Keratinocyte (primary cell): ENCODE results near the gene IL31RA. TPM values are rescaled to one million over a fixed set of nuclear protein-coding genes. Genes with fewer than 3 reads are reported as not detected.

Source experiments
- DNase-seq: peaks from one replicate; pipeline ENCODE4 v3.0.0-alpha.2; 2011; ENCODE audit warnings: low read depth, missing footprints, low spot score
- FAIRE-seq: peaks from 2 replicates; lab custom pipeline; 2011; peaks lifted over from hg19 to GRCh38; lab: Jason Lieb, UNC
- H2AFZ ChIP-seq: 2 replicates; pipeline ENCODE4 v1.6.0; 2012; ENCODE audit warnings: low read length, control low read depth, inconsistent platforms; ENCODE audit not compliant: control insufficient read depth
- H3K27ac ChIP-seq: 2 replicates; pipeline ENCODE4 v1.5.1; 2011; ENCODE audit warnings: low read length; ENCODE audit not compliant: control insufficient read depth, insufficient read depth
- H3K27me3 ChIP-seq: 3 replicates; pipeline ENCODE4 v1.6.0; 2011; ENCODE audit warnings: low read length; ENCODE audit not compliant: control insufficient read depth, insufficient read depth; ENCODE audit errors: extremely low read depth
- H3K36me3 ChIP-seq, 2 experiments: 2 replicates in 1 of 2; 3 replicates in 1 of 2; pipeline ENCODE4 v1.5.1; 2011; ENCODE audit warnings: low read length in 2 of 2, mild to moderate bottlenecking in 1 of 2; ENCODE audit not compliant: control insufficient read depth in 2 of 2, insufficient read depth in 2 of 2; ENCODE audit errors: extremely low read depth in 1 of 2
- H3K4me1 ChIP-seq: 3 replicates; pipeline ENCODE4 v1.5.1; 2011; ENCODE audit warnings: low read length; ENCODE audit not compliant: control insufficient read depth, insufficient read depth; ENCODE audit errors: extremely low read depth
- H3K4me2 ChIP-seq: 3 replicates; pipeline ENCODE4 v1.6.0; 2011; ENCODE audit warnings: low read depth, low read length; ENCODE audit not compliant: control insufficient read depth, insufficient read depth; ENCODE audit errors: extremely low read depth
- H3K4me3 ChIP-seq, 3 experiments: fragments of 200-600 bp in 1 of 3; sonication (generic) in 1 of 3; 2 replicates in 2 of 3; 3 replicates in 1 of 3; pipeline ENCODE4 v1.5.1; 2011 to 2016; ENCODE audit warnings: low read length in 3 of 3, mild to moderate bottlenecking in 3 of 3, control low read depth in 2 of 3, inconsistent platforms in 1 of 3, low read depth in 1 of 3, mixed read lengths in 1 of 3, mixed run types in 1 of 3, moderate library complexity in 1 of 3; ENCODE audit not compliant: control insufficient read depth in 2 of 3, insufficient read depth in 2 of 3; ENCODE audit errors: extremely low read depth in 1 of 3
- H3K79me2 ChIP-seq: 2 replicates; pipeline ENCODE4 v1.6.0; 2012; ENCODE audit warnings: low read length; ENCODE audit not compliant: control insufficient read depth, insufficient read depth
- H3K9ac ChIP-seq: 3 replicates; pipeline ENCODE4 v1.6.0; 2011; ENCODE audit warnings: low read length; ENCODE audit not compliant: control insufficient read depth, insufficient read depth; ENCODE audit errors: extremely low read depth
- H3K9me1 ChIP-seq: 3 replicates; pipeline ENCODE4 v1.6.0; 2011; ENCODE audit warnings: low read length; ENCODE audit not compliant: control insufficient read depth, insufficient read depth; ENCODE audit errors: extremely low read depth
- H3K9me3 ChIP-seq: 2 replicates; pipeline ENCODE4 v1.5.1; 2012; ENCODE audit warnings: low read depth, low read length; ENCODE audit not compliant: control insufficient read depth
- H4K20me1 ChIP-seq: 3 replicates; pipeline ENCODE4 v1.6.0; 2011; ENCODE audit warnings: low read length; ENCODE audit not compliant: control insufficient read depth, insufficient read depth; ENCODE audit errors: extremely low read depth
- CTCF ChIP-seq, 3 experiments: IDR thresholded peaks in 1 of 3; conservative IDR thresholded peaks in 1 of 3; optimal IDR thresholded peaks in 1 of 3; 2 replicates in 2 of 3; 3 replicates in 1 of 3; pipeline versions ENCODE3 to v1.5.1; 2011; ENCODE audit warnings: low read length in 3 of 3, mild to moderate bottlenecking in 3 of 3, moderate library complexity in 2 of 3, control low read depth in 1 of 3, inconsistent platforms in 1 of 3; ENCODE audit not compliant: insufficient read depth in 2 of 3; ENCODE audit errors: extremely low read depth in 1 of 3
- EZH2 ChIP-seq: IDR thresholded peaks from one replicate; pipeline ENCODE4 v1.6.1; 2012; ENCODE audit warnings: inconsistent platforms, mild to moderate bottlenecking, low read length, moderate library complexity
- dilution Hi-C: fragments of 300-500 bp; cut with MboI; formaldehyde crosslinking; loops from one replicate; pipeline ENCODE4 v1.7.0; 2020; ENCODE audit warnings: low sequenced_read_pairs; ENCODE audit not compliant: extremely low pct_ligation_motif_present
- polyA plus RNA-seq, 5 experiments: library from polyadenylated mRNA; depleted of rRNA in 3 of 5; stranded (reverse) in 3 of 5; stranded (forward) in 1 of 5; unstranded in 1 of 5; fragments of >200 nt; gene quantifications; 1 replicate in 1 of 5; 2 replicates in 3 of 5; 3 replicates in 1 of 5; pipeline versions ENCODE4 v1.2.1 to v1.2.3, GENCODE V29; 2011 to 2012; ENCODE audit warnings: missing spikeins in 2 of 5, low read depth in 1 of 5, low replicate concordance in 1 of 5

IL31RA gene
- polyA plus RNA-seq, 1 donor (not counting 4 experiments of a cell fraction or from before 2014, with no cell fraction given) = 6.0 TPM

- H2AFZ ChIP-seq = no peak overlapping the region
- no peak overlapping the region for H3K27ac ChIP-seq
- H3K4me1 ChIP-seq = no peaks in the 10 kb centered on the region
- no peak overlapping the region for H3K4me2 ChIP-seq
- H3K79me2 ChIP-seq = no peaks in the 10 kb centered on the region
- H3K4me3 ChIP-seq = no peak overlapping the region
- DNase-seq = no peak
- no peaks in the 10 kb centered on the region for H3K27me3 ChIP-seq
- TF ChIP-seq CTCF (optimal IDR thresholded peaks at IDR 0.05 in 1 of 3, IDR thresholded peaks at IDR 0.05 in 1 of 3, conservative IDR thresholded peaks at IDR 0.05 in 1 of 3; ENCODE audit: extremely low read depth in 1 of 3, insufficient read depth in 2 of 3, low read length in 3 of 3) = no peak
- no peak for TF ChIP-seq EZH2
- no peak for FAIRE-seq
- H3K9me1 ChIP-seq = no peaks in the 10 kb centered on the region
- no peaks in the 10 kb centered on the region for H3K9me3 ChIP-seq
- no peaks in the 10 kb centered on the region for H3K36me3 ChIP-seq
- dilution Hi-C loops = no loop called here
- no peaks in the 10 kb centered on the region for H4K20me1 ChIP-seq
- H3K9ac ChIP-seq = no peak overlapping the region
Observed at GRCh38 chr5:55895346-55895745, 44.2 kb downstream of the IL31RA start.

- FAIRE-seq = no peak
- Histone ChIP-seq H3K4me1 (no peaks in the 10 kb centered on the region), H3K9ac (no peak overlapping the region), H3K9me1 (no peaks in the 10 kb centered on the region), H3K27me3 (no peaks in the 10 kb centered on the region), H4K20me1 (no peaks in the 10 kb centered on the region), H3K27ac (no peak overlapping the region), H3K36me3 (no peaks in the 10 kb centered on the region), H3K79me2 (no peaks in the 10 kb centered on the region), H3K4me3 (no peak overlapping the region), H2AFZ (no peak overlapping the region), H3K4me2 (no peak overlapping the region), H3K9me3 (no peaks in the 10 kb centered on the region)
- TF ChIP-seq EZH2 = no peak
- no peak for TF ChIP-seq CTCF (optimal IDR thresholded peaks at IDR 0.05 in 1 of 3, IDR thresholded peaks at IDR 0.05 in 1 of 3, conservative IDR thresholded peaks at IDR 0.05 in 1 of 3; ENCODE audit: extremely low read depth in 1 of 3, insufficient read depth in 2 of 3, low read length in 3 of 3)
- dilution Hi-C loops = no loop called here
- no peak for DNase-seq
Observed at GRCh38 chr5:55896238-55896637, 45.1 kb downstream of the IL31RA start.
